ENCODE results near the gene SGSM2. TPM values are rescaled to one million over a fixed set of nuclear protein-coding genes. Genes with fewer than 3 reads are reported as not detected.

Gene SGSM2
- total RNA-seq, 4 donors from 2014 or later = 41.0 to 148 (median 70.0) TPM

- intact Hi-C loops (cut with DNase I; ENCODE audit: low total_unique reads) = no loop called here
- Histone ChIP-seq H3K27ac (no peak overlapping the region), H3K27me3 (no peaks in the 10 kb centered on the region), H3K4me3 (no peak overlapping the region), H3K36me3 (no peaks in the 10 kb centered on the region), H3K9me3 (no peaks in the 10 kb centered on the region), H3K4me1 (no peaks in the 10 kb centered on the region)
- 95% methylated on average over 14 of the region's 19 CpGs; no CpG with 5 or more reads in 1 of the 2 donors for WGBS, 2 donors (ENCODE audit: low coverage in 1 of 2)
- TF ChIP-seq EP300 (IDR thresholded peaks at IDR 0.05; ENCODE audit: low read depth) (no peak), CTCF (IDR thresholded peaks at IDR 0.05) (no peak), POLR2A (IDR thresholded peaks at IDR 0.05) (no peak), POLR2AphosphoS5 (IDR thresholded peaks at IDR 0.05) (no peak)
- DNase-seq = no peak
- in situ Hi-C loops (cut with MboI; ENCODE audit: low pct_ligation_motif_present in 1 of 4, low pct_unique_long_range_greater_than_20kb in 1 of 4, low sequenced_read_pairs in 3 of 4) = loop anchor here in 1 of 4 donors (10.0 kb wide), 1 partner anchor 49 kb away; no protein-coding TSS in a partner anchor
These were observed 38.1 kb downstream of the SGSM2 start for GRCh38 chr17:2375406-2375805.

- 88 to 96% methylated on average over 9 to 14 of the region's 14 CpGs for WGBS, 2 donors (ENCODE audit: low coverage in 1 of 2)
- intact Hi-C loops (cut with DNase I; ENCODE audit: low total_unique reads) (no loop called here), in situ Hi-C loops (cut with MboI; ENCODE audit: low pct_ligation_motif_present in 1 of 4, low pct_unique_long_range_greater_than_20kb in 1 of 4, low sequenced_read_pairs in 3 of 4) (loop anchor here in 1 of 4 donors (10.0 kb wide), 1 partner anchor 49 kb away; no protein-coding TSS in a partner anchor)
- TF ChIP-seq POLR2A (IDR thresholded peaks at IDR 0.05) (no peak), CTCF (IDR thresholded peaks at IDR 0.05) (no peak), EP300 (IDR thresholded peaks at IDR 0.05; ENCODE audit: low read depth) (no peak), POLR2AphosphoS5 (IDR thresholded peaks at IDR 0.05) (no peak)
- no peak for DNase-seq
- no peak overlapping the region for H3K4me3 ChIP-seq
- no peaks in the 10 kb centered on the region for H3K4me1 ChIP-seq
- H3K27me3 ChIP-seq = no peaks in the 10 kb centered on the region
- no peaks in the 10 kb centered on the region for H3K36me3 ChIP-seq
- H3K9me3 ChIP-seq = no peaks in the 10 kb centered on the region
- no peak overlapping the region for H3K27ac ChIP-seq
These were observed 38.8 kb downstream of the SGSM2 start for GRCh38 chr17:2376107-2376506.

- intact Hi-C loops (cut with DNase I; ENCODE audit: low total_unique reads) (no loop called here), in situ Hi-C loops (cut with MboI; ENCODE audit: low pct_ligation_motif_present in 1 of 4, low pct_unique_long_range_greater_than_20kb in 1 of 4, low sequenced_read_pairs in 3 of 4) (loop anchor here in 1 of 4 donors (10.0 kb wide), 1 partner anchor 47 kb away; no protein-coding TSS in a partner anchor)
- Histone ChIP-seq H3K27me3 (no peaks in the 10 kb centered on the region), H3K9me3 (no peaks in the 10 kb centered on the region), H3K27ac (no peak overlapping the region), H3K36me3 (no peaks in the 10 kb centered on the region), H3K4me3 (no peak overlapping the region), H3K4me1 (peaks cover 0 to 5% (median 2%) of the 10 kb centered on the region in 4 donors)
- DNase-seq = no peak
- TF ChIP-seq EP300 (IDR thresholded peaks at IDR 0.05; ENCODE audit: low read depth) (no peak), CTCF (IDR thresholded peaks at IDR 0.05) (no peak), POLR2A (IDR thresholded peaks at IDR 0.05) (no peak), POLR2AphosphoS5 (IDR thresholded peaks at IDR 0.05) (no peak)
- WGBS, 2 donors (ENCODE audit: low coverage in 1 of 2) = 92 to 100% methylated on average over 4 to 10 of the region's 10 CpGs
These were observed 40.4 kb downstream of the SGSM2 start for GRCh38 chr17:2377659-2378058.

GRCh38 chr17:2378905-2379304, 41.6 kb downstream of the SGSM2 start:
- H3K27me3 ChIP-seq = no peaks in the 10 kb centered on the region
- in situ Hi-C loops (cut with MboI; ENCODE audit: low pct_ligation_motif_present in 1 of 4, low pct_unique_long_range_greater_than_20kb in 1 of 4, low sequenced_read_pairs in 3 of 4) (loop anchor here in 1 of 4 donors (10.0 kb wide), 1 partner anchor 46 kb away; no protein-coding TSS in a partner anchor), intact Hi-C loops (cut with DNase I; ENCODE audit: low total_unique reads) (no loop called here)
- H3K27ac ChIP-seq = no peak overlapping the region
- H3K9me3 ChIP-seq = no peaks in the 10 kb centered on the region
- whole genome bisulfite sequencing, 2 donors (ENCODE audit: low coverage in 1 of 2) = 93% methylated on average over 11 of the region's 11 CpGs; no CpG with 5 or more reads in 1 of the 2 donors
- no peak overlapping the region for H3K4me3 ChIP-seq
- no peaks in the 10 kb centered on the region for H3K36me3 ChIP-seq
- no peak for DNase-seq
- no peak for TF ChIP-seq EP300 (IDR thresholded peaks at IDR 0.05; ENCODE audit: low read depth)
- no peak for TF ChIP-seq POLR2AphosphoS5 (IDR thresholded peaks at IDR 0.05)
- TF ChIP-seq POLR2A (IDR thresholded peaks at IDR 0.05) = no peak
- no peak for TF ChIP-seq CTCF (IDR thresholded peaks at IDR 0.05)
- peaks cover 0 to 13% (median 7%) of the 10 kb centered on the region in 4 donors for H3K4me1 ChIP-seq
